HG02642 (cell line): ENCODE measurements around the gene STRN.
"Not testable (repeated sequence)": the region's sequence is repeated elsewhere in the genome, so short reads cannot be mapped to it uniquely, and the experiment has no call there.

ENCODE experiments used
- ATAC-seq: cut with Tn5 transposase; IDR thresholded peaks from one replicate; pipeline ENCODE4 v1.9.1; 2021; ENCODE audit warnings: mild to moderate bottlenecking; ENCODE audit not compliant: unreplicated experiment, poor library complexity

The STRN gene

GRCh38 chr2:36964496-36965058 is 1.8 kb downstream of the STRN start:
- no peak for ATAC-seq

DNA sequence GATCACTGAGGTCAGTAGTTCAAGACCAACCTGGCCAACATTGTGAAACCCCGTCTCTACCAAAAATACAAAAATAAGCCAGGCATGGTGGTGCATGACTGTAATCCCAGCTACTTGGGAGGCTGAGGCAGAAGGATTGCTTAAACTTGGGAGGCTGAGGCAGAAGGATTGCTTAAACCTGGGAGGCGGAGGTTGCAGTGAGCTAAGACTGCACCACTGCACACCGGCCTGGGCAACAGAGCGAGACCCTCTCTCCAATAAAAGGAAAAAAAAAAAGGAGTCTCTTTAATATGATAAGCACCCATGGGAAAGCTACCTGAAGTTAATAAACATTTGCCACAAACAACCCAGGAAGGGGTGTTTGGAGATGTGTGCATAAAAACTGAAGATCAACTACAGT is 2.6 kb downstream of the STRN start:
- ATAC-seq: no peak

DNA sequence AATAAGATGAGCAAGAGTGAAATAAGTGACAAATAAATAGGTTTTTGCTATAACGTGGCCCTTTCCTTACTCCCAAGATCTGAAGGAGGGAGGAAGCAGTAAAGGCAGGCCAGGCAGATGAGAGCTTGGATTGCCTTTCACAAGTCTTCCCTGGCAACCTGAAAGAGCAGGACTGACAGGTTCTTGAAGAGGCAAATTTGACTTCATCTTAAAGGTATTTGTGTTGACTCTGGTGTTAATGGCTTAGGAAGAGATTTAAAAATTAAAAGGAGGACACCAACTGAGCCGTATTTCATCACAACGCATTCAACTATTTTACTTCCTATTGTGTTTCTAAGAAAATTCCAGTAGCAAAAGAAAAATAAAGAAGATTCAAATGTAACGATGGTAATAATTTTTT is 3.2 kb downstream of the STRN start:
- no peak for ATAC-seq

- ATAC-seq: no peak
Observed at GRCh38 chr2:36960773-36961172, 5.6 kb downstream of the STRN start.

GRCh38 chr2:36960005-36960675 is 6.2 kb downstream of the STRN start:
- no peak for ATAC-seq

- ATAC-seq: no peak
Observed at GRCh38 chr2:36954977-36955607, 11.2 kb downstream of the STRN start.

GRCh38 chr2:36952748-36953197 is 13.6 kb downstream of the STRN start:
- no peak for ATAC-seq

DNA sequence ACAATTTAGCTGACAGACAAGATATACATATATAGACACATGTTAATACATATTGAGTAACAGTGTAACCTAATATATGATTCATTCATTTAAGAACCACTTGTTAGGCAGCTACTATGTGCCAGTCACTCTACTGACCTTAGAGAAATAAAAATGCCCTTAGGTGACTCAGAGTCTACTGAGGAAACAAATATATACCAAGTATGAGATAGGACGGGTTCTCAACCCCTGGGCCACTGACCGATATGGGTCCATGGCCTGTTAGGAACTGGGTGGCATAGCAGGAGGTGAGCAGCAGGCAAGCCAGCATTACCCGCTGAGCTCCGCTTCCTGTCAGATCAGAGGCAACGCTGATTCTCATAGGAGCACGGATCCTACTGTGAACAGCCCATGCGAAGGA is 14.8 kb downstream of the STRN start:
- ATAC-seq: no peak

DNA sequence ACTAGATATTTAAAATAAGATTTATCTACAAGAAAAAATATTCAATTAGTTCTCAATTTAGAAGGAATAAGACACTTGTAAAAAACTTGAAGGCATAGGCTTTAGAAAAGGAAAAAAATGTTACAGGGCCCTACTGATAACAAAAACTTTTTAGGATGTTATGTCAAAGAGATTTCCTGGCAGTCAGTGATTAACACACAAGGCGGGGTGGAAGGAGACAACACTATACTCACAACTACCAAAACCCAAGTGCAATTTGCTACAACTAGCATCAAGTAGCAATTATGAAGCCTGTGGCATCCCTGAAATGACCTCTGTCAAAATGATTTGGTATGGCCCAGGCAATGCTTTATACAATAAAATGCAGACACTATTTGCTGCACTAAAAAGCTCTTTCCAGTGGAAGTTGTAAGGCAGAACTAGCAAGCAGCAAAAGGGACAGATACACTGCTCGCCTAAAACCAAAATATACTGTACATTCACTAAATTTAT is 15.3 kb downstream of the STRN start:
- ATAC-seq: no peak

GRCh38 chr2:36949845-36950244 is 16.5 kb downstream of the STRN start:
- ATAC-seq: no peak

- not testable (repeated sequence) for ATAC-seq
Observed at GRCh38 chr2:36945240-36945639, 21.1 kb downstream of the STRN start.

DNA sequence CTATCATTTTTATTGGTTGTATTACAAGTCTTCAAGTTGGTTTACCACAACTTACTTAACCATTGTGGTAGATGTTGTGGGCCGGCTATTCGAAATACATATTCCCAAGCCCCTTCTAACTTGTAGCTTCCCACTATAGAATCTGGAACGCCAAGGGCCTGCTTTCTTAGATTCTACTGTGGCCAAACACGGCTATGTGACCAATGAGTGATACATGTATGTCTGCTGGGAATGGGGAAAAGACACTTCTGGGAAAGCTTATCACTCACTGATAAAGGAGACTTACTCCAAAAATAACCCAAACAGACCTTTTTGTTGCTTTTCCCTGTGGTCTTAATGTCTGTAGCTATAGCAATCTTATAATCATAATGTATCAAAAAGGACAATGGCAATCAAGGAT is 24.5 kb downstream of the STRN start:
- no peak for ATAC-seq

DNA sequence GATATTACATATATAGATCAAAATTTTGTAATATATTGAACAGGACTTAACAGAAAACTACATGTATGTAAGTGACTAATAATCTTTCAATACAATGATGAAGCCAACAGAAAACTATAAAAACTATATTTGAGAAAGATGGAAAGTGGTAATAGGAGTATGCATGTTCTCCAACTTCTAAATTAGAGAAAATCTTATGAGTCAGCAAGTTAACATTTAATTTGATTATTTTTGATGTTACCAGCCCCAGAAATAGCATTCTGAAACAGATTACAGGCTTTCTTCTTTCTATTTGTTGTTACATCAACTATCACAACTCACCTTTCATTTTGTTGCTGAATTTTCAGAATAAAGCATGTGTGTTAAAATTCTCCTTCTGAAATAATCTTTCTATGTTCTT is 29.8 kb downstream of the STRN start:
- ATAC-seq: not testable (repeated sequence)

DNA sequence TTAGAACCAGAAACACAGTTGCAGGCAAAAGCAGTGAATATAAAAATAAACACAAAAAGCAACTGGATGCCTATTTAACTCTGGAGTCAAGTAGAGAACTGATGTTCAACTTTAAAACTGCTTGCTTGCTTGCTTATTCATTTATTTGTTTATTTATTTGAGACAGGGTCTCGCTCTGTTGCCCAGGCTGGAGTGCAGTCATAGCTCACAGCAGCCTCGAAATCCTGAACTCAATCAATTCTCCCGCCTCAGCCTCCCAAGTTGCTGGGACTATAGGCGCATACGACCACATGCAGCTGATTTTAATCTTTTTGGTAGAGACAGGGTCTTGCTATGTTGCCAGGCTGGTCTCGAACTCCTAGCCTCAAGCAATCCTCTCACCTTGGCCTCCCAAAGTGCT is 34.6 kb downstream of the STRN start:
- not testable (repeated sequence) for ATAC-seq

DNA sequence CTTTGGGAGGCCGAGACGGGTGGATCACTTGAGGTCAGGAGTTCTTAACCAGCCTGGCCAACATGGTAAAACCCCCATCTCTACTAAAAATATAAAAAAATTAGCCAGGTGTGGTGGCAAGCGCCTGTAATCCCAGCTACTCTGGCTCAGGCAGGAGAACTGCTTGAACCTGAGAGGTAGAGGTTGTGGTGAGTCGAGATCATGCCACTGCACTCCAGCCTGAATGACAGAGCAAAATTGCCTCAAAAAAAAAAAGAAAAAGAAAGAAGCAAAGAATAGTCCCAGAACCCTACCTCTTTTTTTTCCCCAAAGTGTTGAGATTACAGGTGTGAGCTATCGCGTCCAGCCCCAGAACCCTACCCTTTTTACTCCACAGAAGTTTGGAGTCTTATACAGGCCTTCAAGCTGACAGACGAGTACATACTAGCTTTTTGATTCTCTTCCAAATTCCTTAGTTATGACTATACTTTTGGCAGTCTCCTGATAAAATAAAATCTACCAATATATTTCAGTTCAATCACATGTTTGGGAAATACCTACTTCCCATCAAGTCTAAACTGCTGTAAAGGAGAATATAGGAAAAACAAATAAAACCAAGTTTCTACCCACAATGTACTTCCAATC is 35.4 kb downstream of the STRN start:
- not testable (repeated sequence) for ATAC-seq

- not testable (repeated sequence) for ATAC-seq
Observed at GRCh38 chr2:36926175-36927132, 39.9 kb downstream of the STRN start.

DNA sequence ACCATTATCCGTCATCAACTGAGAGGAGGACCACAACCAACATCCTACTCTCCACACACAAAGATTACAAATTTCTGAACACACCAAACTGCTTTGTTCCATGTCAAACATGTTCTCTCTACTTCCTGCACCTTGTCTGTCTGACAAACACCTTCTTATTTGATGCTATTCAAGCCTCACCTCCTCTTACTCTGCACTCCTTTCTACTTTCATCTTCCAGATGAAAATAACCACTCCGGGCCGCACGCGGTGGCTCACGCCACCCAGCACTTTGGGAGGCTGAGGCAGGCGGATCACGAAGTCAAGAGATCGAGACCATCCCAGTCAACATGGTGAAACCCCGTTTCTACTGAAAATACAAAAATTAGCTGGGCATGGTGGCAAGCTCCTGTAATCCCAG is 43.7 kb downstream of the STRN start:
- not testable (repeated sequence) for ATAC-seq

DNA sequence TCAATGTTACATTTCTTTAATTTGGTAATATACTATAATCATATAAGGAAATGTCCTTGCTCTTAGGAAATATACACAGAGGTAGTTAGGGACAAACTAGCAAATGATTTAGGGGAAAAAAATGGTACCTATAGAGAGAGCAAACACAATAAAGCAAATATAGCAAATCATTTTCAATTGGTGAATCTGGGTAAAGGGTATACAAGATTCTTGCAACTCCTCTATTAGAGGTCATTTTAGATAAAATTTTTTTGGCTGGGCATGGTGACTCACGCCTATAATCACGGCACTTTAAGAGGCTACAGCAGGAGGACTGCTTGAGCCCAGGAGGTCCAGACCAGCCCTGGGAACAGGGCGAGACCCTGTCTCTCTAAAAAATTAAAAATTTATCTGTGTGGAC is 44.4 kb downstream of the STRN start:
- ATAC-seq: no peak

DNA sequence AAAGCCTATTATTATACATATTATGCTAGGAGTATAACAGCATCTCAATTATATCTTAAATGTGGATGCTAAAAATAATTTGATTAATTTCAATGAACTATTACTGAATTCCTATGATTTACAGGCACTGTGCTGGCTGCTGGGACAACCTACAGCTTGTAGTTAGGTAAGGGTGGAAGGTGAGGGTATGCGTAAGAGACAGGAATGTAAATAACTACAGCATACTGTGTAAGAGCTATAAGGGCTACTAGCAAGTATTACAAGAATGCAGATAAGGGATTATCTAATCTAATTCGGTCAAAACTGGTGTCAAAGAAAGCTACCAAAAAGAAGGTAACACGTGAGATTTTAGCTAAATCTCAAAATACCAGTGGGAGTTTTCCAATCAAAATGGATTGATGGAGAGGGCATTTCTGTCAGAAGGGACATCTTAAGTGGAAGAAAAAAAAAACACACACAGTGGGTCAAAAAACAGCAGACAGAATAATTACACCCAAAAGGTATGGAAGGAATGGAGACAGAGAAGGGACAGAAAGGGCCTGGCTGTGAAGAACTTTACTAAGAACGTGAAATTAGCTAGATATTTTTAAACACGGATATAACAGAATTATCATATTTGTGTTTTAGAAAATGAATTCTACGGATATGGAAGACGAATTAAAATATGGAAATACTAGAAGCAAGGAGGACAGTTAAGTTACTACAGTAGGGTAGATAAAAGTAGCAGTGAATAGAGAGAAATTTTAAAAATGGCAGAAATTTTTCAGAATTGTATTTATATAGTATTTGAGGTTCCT is 47.1 kb downstream of the STRN start:
- ATAC-seq: no peak
